Stimulated activated naive CD8-positive, alpha-beta T cell treated with anti-CD3 and anti-CD28 coated beads, Interleukin-15, Interleukin-2, amounts not matched to agents 100 U/mL and 50 U/mL, for 24 hours (primary cell): ENCODE data around the gene LYPLAL1.
A peak's percentile ranks its signal among the peaks of the same experiment; 100 is the strongest.

Source experiments
- ATAC-seq: fragments of 150-1000 bp; cut with Tn5 transposase; one replicate; pipeline ENCODE4 v1.10.0; 2021
- DNase-seq: peaks from one replicate; pipeline ENCODE4 v3.0.0; 2021

The LYPLAL1 gene

DNA sequence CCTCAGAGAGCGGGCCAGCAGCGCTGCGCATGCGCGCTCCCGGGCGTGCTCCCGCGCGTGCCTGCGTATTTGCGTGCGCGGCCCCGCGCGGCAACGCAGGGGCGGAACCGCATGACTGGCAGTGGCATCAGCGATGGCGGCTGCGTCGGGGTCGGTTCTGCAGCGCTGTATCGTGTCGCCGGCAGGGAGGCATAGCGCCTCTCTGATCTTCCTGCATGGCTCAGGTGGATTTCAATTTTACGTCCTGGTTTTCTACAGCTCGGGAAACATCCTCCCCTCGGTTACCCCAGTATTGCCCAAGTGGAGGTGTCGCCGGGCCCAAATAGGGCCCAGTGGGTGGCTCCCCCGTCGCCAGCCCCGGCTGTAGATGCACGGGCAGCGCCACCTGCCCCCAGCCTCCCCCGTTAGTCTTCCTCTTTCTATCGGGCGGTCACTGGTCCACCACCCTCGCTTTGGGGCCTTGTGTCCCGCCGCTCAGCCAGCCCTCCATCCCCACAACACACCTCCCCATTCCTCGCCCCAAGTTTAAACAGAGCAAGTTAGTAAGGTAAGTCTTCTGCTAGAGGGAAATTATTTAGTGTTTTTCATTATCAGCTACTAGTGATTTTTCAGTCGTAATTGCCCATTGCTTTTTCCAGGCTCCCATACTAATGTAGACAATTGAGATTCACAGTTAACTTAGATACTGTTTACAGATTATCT lies at the start of gene LYPLAL1:
TSS of gene LYPLAL1 (plus strand) at position 121 of the 702 bp plus-strand sequence. CDS start at position 134, 13 bp downstream.
- peak; percentile 91 for ATAC-seq
- peak; percentile 89 for DNase-seq

- ATAC-seq = no peak
- DNase-seq = no peak
Observed at GRCh38 chr1:219124163-219124562, 49.5 kb upstream of the LYPLAL1 start.

- no peak for ATAC-seq
- no peak for DNase-seq
Observed at GRCh38 chr1:219125342-219125741, 48.3 kb upstream of the LYPLAL1 start.

DNA sequence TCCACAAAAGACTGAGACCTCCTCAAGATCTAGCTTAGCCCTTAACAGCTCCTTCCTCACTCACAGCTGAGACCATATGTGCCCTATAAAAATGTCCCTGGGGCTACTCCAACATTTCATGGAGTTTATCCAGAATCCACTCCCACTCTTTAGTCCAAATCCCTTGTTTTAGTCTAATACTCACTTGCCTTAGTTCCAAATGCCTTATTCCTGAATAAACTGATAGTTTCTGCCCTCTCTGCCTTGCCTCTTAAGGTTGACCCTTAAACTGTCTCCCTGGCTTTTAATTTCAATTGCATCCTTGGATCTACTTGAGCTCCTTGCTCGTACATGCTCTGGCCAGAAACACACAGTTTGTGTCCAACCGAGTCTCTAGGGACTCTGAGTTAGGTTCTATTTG lies 47.3 kb upstream of the LYPLAL1 start:
- DNase-seq (no peak), ATAC-seq (no peak)

GRCh38 chr1:219128957-219129356 lies 44.7 kb upstream of the LYPLAL1 start:
- no peak for DNase-seq
- no peak for ATAC-seq

DNA sequence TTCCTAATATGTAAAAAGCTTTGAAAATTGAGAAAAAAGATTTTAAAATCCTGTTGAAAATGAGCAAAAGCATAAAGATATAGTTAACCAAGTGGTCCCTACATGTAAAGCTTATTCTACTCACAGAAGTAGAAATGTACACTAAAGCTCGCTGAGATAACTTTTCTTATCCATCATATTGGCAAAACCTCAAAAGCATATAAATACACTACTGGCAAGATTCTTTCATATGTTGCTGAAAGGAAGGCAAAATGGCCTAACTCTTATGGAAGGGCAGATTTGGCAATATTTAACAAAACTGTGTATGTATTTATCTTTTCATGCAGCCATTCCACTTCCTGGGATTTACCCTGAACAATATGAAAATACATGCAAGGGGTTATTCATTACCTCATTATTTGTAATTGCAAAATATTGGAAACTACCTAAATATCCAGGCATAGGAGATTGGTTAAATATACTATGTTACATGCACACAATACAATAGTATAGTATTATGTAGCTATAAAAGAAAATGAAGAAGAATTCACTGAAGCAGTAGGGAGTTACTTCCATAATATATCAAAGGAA lies 43.2 kb upstream of the LYPLAL1 start:
- ATAC-seq (no peak), DNase-seq (no peak)

DNA sequence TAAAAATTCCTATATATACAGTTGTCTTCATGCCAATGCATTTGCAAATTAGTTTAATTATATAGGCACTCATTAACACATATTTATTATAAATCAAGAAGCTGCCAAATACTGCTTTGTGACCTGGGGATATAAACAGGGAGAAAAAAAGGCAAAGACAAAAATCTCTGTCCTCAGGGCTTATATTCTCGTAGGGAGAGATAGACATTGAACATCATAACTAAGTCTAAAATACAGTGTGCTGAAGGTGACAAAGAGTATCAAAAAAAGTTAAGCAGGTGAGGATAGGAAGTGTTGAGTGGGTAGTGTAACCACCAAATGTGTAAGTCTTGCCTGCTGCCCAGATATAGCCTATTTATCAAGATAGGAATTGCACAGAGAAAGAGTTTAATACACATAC lies 40.7 kb upstream of the LYPLAL1 start:
- ATAC-seq (no peak), DNase-seq (no peak)

- DNase-seq (no peak), ATAC-seq (no peak)
Observed at GRCh38 chr1:219138747-219139146, 34.9 kb upstream of the LYPLAL1 start.

- no peak for ATAC-seq
- no peak for DNase-seq
Observed at GRCh38 chr1:219140303-219140877, 33.3 kb upstream of the LYPLAL1 start.

DNA sequence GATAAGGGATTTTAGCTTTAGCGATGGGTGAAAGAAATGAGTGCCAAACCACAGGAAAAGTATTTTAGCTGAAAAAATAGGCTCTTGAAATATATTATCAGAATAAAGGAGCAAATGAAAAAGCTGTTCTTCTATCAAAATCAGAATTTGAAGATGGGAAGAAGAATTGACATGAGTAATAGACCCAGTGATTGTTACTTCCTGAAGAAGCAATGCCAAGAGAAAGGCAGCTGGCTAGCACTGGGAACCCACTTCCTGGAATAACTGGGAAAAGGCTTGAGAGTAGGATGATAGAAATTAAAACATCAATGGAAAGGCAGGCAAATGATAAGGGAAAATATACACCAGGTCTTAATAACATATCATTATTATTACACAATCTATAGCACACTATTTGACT lies 29.9 kb upstream of the LYPLAL1 start:
- ATAC-seq (no peak), DNase-seq (no peak)

DNA sequence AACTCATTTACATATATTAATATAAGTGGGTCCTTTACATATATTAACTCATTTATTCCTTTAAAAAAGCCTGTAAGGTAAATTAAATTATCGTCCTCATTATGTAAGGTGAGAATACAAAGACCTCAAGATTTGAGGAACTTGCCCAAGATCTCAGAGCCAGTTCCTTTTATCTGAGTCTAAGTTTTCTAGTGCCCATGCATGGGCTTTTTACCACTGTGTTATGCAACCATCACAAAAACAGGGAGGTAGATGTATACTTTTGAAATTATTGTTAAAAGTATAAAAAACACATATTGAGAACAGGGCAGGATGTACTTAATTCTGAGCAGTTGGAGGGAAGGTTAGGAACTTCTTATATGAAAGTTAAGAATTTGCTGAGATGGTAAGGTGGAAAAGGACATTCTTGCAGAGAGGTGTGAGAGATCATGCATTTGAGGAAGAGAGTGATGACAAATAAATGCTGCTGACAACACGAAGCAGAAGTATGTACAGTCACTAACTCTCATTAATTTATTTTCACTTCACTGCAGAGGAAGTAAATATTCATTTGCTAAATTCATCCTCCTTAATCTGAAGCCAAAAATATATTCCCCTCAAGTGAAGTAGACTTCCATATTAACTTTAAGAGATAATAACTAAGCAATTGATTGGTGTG lies 28.9 kb upstream of the LYPLAL1 start:
- DNase-seq = no peak

DNA sequence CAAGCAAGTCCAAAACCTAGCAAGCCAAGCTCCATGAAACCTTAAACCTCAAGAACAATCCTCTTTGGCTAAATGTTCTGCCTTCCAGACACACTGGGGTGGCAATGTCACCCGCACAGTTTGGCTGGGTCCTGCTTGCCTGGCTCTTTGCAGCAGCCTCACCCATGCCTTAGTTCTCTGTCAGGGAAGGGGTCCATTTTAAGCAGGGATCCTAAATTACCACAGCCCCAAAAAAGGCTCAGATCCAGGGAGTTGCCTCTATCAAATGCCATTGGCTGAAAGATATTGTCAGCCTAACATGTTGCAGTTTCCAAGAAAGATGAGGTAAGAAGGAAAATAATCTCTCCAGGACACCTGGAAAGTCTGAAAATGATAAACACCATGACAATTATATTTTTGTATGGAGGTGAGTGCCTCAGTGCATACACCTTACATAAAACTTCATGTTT lies 26.1 kb upstream of the LYPLAL1 start:
- DNase-seq = no peak
- ATAC-seq = no peak

More for the DNA sequence above, 28.9 kb upstream of the LYPLAL1 start:
- ATAC-seq = no peak

DNA sequence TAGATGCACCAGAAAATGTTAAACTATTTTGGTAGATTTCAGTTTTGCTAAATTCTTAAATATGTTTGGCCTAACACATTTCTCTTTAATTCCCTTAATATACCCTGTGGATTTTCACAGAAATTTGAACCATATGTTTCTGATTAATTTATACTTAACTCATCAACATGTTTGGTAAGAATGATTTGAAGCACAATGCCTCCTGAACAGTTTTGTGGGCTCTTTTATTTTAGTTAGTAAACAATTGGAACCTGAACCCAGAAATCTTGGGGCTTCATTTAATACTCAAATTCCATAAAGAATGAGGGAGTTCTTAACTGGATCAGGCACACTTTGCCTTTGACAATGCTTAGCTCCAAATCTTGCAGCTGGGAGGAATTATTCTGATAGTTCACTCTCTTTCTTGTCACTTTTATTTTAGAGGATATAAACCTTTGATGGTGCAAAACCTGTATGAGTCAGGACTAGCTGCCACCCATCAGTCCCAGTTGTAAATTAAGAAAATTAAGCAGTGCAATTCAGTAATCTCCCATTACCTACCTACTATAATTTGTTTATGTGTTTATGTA lies 24.6 kb upstream of the LYPLAL1 start:
- ATAC-seq (no peak), DNase-seq (no peak)

DNA sequence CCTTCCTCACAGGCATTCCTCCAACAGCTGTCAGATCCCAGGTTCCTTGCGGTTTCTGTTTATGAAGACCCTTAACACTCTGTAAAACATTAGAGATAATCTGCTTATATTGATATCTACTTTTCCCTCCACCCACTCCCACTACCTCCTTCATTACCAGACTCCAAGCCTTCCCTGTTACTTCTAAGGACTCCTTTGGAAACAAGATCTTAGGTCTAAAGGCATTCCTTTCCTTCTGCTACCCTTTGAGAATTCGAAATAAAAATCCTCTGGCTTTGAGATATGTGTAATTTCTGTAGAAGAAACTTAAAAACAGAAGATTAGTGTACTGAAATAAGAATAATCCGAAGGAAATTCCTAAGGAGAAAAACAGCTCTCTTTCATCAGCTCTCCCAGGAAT lies 23.7 kb upstream of the LYPLAL1 start:
- DNase-seq = no peak
- no peak for ATAC-seq

DNA sequence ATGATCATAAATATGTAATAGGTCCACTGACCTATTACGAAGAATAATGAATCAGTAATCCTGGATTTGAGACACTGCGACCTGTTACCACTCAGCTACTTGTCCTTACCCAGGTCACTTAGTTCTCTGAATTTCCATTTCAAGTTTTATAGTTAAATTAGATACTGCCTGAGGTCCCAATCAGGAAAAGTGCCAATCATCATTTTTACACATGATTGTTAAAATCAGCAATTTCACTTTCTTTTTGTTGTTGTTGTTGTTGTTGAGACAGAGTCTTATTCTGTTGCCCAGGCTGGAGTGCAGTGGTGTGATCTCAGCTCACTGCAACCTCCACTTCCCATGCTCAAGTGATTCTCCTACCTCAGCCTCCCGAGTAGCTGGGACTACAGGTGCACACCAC lies 22.8 kb upstream of the LYPLAL1 start:
- DNase-seq (no peak), ATAC-seq (no peak)

- ATAC-seq (no peak), DNase-seq (no peak)
Observed at GRCh38 chr1:219151467-219151866, 22.2 kb upstream of the LYPLAL1 start.

GRCh38 chr1:219152751-219153150 lies 20.9 kb upstream of the LYPLAL1 start:
- ATAC-seq (no peak), DNase-seq (no peak)

DNA sequence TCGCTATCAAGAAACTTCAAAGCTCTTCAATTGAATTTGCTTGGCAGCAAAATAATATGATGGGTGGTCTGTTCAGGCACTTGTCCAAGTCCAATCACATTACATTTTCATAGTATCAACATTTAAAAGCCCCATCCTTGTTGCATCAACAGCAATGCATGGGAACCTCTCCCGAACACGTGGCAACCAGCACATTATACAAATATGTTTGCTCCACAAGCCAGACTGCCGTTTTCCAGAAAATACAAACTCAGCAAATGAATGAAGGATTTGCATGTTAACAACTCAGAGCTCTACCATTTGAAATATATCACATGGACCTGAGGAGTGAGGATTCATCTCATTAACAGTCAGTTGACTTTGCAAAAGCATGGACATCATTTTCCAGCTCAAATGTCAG lies 20.0 kb upstream of the LYPLAL1 start:
- DNase-seq (no peak), ATAC-seq (no peak)

- DNase-seq (no peak), ATAC-seq (no peak)
Observed at GRCh38 chr1:219155135-219155534, 18.5 kb upstream of the LYPLAL1 start.

DNA sequence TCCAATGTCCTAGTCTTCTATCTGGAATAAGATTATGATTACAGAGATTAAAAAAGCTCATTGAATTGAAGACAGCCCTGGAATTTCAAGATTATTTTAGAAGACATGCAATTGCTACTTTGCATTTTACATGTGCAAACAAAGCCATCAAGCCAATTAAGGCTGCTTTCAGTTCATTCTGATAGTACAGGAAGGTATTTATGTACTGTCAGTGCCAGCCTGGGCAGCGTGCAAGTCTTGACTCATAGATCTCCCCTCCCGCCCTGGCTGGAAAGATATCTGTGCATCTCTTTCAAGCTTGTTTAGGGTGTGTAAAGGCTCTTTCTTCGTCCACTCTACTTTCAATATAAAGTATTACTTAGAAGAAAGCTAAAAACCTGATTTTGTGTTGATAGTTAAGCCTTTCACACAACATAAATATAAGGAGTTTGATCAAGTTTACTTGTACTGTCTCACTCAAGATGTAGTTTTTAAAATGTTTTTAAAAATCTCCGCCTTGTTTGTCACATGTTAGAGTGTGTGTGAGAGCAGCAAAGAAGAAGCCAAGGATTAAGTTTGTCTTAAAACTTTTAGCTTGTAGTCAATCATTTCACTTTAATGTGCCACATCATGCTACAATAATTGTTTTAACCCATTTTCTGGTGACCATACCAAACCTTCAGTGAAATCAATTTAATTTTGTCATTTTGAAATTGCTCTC lies 13.6 kb upstream of the LYPLAL1 start:
- ATAC-seq = no peak
- DNase-seq = no peak

DNA sequence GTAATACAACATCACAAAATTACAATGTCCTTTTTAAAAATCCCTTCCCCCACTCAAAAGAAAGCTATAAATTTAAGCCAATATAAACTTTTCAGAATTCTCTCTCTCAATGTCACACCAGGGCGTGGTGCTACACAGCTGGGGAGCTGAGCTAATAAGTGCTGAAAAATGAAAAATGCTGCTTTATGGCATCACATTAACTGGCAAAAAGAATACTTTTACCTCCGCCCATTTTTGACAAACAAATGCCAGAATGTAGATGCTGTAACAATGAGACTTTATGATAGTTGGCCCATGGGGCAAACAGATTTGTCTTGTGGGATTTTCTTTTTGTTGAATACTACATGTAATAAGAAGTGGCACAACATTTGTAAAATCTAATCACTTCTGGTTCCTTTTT lies 12.7 kb upstream of the LYPLAL1 start:
- DNase-seq (no peak), ATAC-seq (no peak)

- DNase-seq = no peak
- no peak for ATAC-seq
Observed at GRCh38 chr1:219161371-219161770, 12.3 kb upstream of the LYPLAL1 start.
